ENCODE measurements around the gene RIN1. TPM values are rescaled to one million over a fixed set of nuclear protein-coding genes. Genes with fewer than 3 reads are reported as not detected.

The RIN1 gene
- total RNA-seq, 8 experiments from 2014 or later = 0.60 to 24.5 (median 4.4) TPM

GRCh38 chr11:66346476-66347424, 10.5 kb upstream of the RIN1 start:
- Histone ChIP-seq H3K27ac (peak overlapping the region; percentile 95), H3K4me3 (peak overlapping the region; percentile 64 to 85 (median 77)), H3K4me1 (replicated peaks in 1 of 2) (peaks cover 14 to 15% of the 10 kb centered on the region in 2 donors)
- ATAC-seq (replicated peaks in 6 of 8) = peak in 7 of 8 experiments; percentile 1 to 22 (median 15)
- WGBS, 10 experiments = 0 to 74% (median 4%) methylated on average over 4 to 20 of the region's 68 CpGs; no CpG with 5 or more reads in 3 of the 10 experiments
- in situ Hi-C loops (cut with MboI; ENCODE audit: low pct_unique_long_range_greater_than_20kb in 2 of 9, low sequenced_read_pairs in 9 of 9, unreplicated experiment in 9 of 9) = loop anchor here in 1 of 9 experiments (25.0 kb wide), 1 partner anchor 134 kb away; no protein-coding TSS in a partner anchor

DNA sequence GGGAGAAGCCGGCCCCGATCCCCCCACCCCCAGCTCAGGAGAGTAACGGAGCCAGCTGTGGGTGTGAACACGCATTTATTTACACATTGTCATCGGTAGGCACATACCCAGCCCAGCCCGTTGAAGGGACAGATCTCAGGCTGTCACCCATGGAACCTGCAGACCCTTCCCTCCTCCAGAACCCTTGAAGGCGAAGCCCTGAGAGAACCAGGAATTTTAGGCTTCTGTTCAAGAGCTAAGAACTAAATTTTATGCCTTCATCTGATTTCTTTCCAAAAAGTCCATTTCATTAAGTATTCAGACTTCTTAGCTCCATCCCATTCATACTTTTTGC, 9.0 kb upstream of the RIN1 start:
- WGBS, 10 experiments = 0 to 17% (median 0%) methylated on average over 1 to 4 of the region's 7 CpGs; no CpG with 5 or more reads in 5 of the 10 experiments
- Histone ChIP-seq H3K4me1 (replicated peaks in 1 of 2) (peaks cover 14 to 15% of the 10 kb centered on the region in 2 donors), H3K4me3 (peak overlapping the region; percentile 64 to 85 (median 77)), H3K27ac (peak overlapping the region; percentile 75 to 81)
- peak in 2 of 8 experiments; percentile 0 for ATAC-seq (replicated peaks in 6 of 8)
- in situ Hi-C loops (cut with MboI; ENCODE audit: low pct_unique_long_range_greater_than_20kb in 2 of 9, low sequenced_read_pairs in 9 of 9, unreplicated experiment in 9 of 9) = loop anchor here in 1 of 9 experiments (25.0 kb wide), 1 partner anchor 133 kb away; no protein-coding TSS in a partner anchor

DNA sequence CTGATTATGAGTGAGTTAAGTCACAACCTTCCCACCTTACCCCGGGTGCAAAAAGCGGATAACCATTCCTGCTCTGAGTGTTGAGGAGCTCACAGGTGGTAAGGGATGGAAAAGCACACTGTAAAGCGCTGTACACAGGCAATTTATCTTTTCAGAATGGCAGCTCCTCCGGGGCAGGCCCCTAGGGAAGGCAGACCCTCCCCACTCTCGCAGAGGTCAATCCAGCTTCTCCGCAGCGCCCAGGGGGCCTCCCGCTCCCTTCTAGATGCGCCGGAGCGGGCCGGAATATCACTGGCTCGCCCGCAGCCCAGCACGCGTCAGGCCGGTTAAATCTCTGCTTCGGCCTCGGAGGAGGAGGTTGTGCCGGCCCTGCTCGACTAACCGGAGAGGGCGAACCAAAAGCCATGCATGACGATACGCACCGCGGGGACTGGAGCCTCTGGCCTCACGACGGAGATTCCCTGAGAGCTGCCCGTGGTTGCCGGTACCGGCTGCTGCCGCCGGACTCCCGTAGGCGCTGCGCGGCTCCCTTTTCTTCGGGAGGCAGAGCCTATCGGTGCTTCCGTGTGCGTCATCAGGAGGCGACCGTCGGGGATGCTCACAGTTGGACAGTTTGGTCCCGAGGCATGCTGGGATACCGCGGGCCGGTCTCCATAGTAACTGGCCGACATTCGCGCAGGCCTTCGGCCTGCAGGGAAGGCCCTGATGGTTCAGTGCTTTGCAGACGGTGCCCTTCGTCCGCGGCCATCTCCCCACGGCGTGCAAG, 8.5 kb upstream of the RIN1 start, which contains the start of gene BRMS1:
Gene BRMS1 (minus strand): TSS at position 555 of the 766 bp plus-strand sequence. CDS start 2,870 bp downstream, outside the sequence.
- peaks cover 14 to 15% of the 10 kb centered on the region in 2 donors for H3K4me1 ChIP-seq (replicated peaks in 1 of 2)
- ATAC-seq (replicated peaks in 6 of 8) = peak; percentile 57 to 66 (median 64)
- in situ Hi-C loops (cut with MboI; ENCODE audit: low pct_unique_long_range_greater_than_20kb in 2 of 9, low sequenced_read_pairs in 9 of 9, unreplicated experiment in 9 of 9) = loop anchor here in 1 of 9 experiments (25.0 kb wide), 1 partner anchor 132 kb away; no protein-coding TSS in a partner anchor
- 0 to 20% (median 0%) methylated on average over 1 to 38 of the region's 59 CpGs; no CpG with 5 or more reads in 1 of the 10 experiments for WGBS, 10 experiments
- H3K27ac ChIP-seq = peak within 1 kb of the TSS; percentile 75 to 81
- peak within 1 kb of the TSS; percentile 64 to 85 (median 77) for H3K4me3 ChIP-seq

GRCh38 chr11:66343176-66343575, 6.9 kb upstream of the RIN1 start:
- 79 to 100% (median 94%) methylated on average over 1 to 7 of the region's 8 CpGs for WGBS, 10 experiments
- Histone ChIP-seq H3K4me3 (no peak overlapping the region), H3K4me1 (replicated peaks in 1 of 2) (peaks cover 14 to 15% of the 10 kb centered on the region in 2 donors), H3K27ac (no peak overlapping the region)
- no peak for ATAC-seq (replicated peaks in 6 of 8)
- in situ Hi-C loops (cut with MboI; ENCODE audit: low pct_unique_long_range_greater_than_20kb in 2 of 9, low sequenced_read_pairs in 9 of 9, unreplicated experiment in 9 of 9) = loop anchor here in 1 of 9 experiments (25.0 kb wide), 1 partner anchor 131 kb away; no protein-coding TSS in a partner anchor

DNA sequence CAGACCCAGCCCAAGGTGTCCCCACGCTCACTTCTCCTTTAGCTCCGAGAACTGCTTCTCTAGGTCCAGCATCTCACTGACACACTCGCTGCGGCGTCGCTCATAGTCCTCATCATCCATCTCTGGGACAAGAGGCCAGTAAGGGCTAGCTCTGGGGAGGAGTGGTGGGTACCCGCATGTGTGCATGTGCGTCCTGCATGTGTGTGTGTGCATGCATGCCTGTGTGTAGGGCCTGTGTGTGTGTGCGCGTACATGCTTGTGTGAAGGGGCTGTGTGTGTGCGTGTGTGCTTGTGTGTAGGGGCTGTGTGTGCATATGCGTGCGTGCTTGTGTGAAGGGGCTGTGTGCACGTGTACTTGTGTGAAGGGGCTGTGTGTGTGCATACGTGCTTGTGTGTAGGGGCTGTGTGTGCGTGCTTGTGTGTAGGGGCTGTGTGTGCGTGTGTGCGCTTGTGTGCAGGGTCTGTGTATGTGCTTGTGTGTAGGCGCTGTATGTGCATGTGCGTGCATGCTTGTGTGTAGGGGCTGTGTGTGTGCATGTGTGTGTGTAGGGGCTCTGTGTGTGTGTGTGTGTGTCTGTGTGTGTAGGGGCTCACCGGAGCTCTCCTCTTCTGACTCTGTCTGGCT, 5.4 kb upstream of the RIN1 start:
- H3K4me3 ChIP-seq = no peak overlapping the region
- peaks cover 23 to 28% of the 10 kb centered on the region in 2 donors for H3K4me1 ChIP-seq (replicated peaks in 1 of 2)
- WGBS, 10 experiments = 90 to 100% (median 96%) methylated on average over 2 to 9 of the region's 21 CpGs; no CpG with 5 or more reads in 2 of the 10 experiments
- ATAC-seq (replicated peaks in 6 of 8) = no peak
- in situ Hi-C loops (cut with MboI; ENCODE audit: low pct_unique_long_range_greater_than_20kb in 2 of 9, low sequenced_read_pairs in 9 of 9, unreplicated experiment in 9 of 9) = loop anchor here in 1 of 9 experiments (25.0 kb wide), 1 partner anchor 129 kb away; no protein-coding TSS in a partner anchor
- H3K27ac ChIP-seq = no peak overlapping the region

- Histone ChIP-seq H3K4me1 (replicated peaks in 1 of 2) (peaks cover 24 to 28% of the 10 kb centered on the region in 2 donors), H3K4me3 (no peak overlapping the region), H3K27ac (no peak overlapping the region)
- WGBS, 10 experiments = 87 to 100% (median 90%) methylated on average over 2 to 8 of the region's 28 CpGs; no CpG with 5 or more reads in 4 of the 10 experiments
- no peak for ATAC-seq (replicated peaks in 6 of 8)
- in situ Hi-C loops (cut with MboI; ENCODE audit: low pct_unique_long_range_greater_than_20kb in 2 of 9, low sequenced_read_pairs in 9 of 9, unreplicated experiment in 9 of 9) = loop anchor here in 1 of 9 experiments (25.0 kb wide), 1 partner anchor 129 kb away; no protein-coding TSS in a partner anchor
Measured at GRCh38 chr11:66340596-66341501, 4.6 kb upstream of the RIN1 start.

GRCh38 chr11:66339686-66340483, 3.7 kb upstream of the RIN1 start:
- WGBS, 10 experiments = 69 to 100% (median 81%) methylated on average over 1 to 8 of the region's 14 CpGs; no CpG with 5 or more reads in 4 of the 10 experiments
- in situ Hi-C loops (cut with MboI; ENCODE audit: low pct_unique_long_range_greater_than_20kb in 2 of 9, low sequenced_read_pairs in 9 of 9, unreplicated experiment in 9 of 9) = loop anchor here in 1 of 9 experiments (25.0 kb wide), 1 partner anchor 128 kb away; no protein-coding TSS in a partner anchor
- Histone ChIP-seq H3K4me1 (replicated peaks in 1 of 2) (peaks cover 24 to 33% of the 10 kb centered on the region in 2 donors), H3K27ac (no peak overlapping the region), H3K4me3 (no peak overlapping the region)
- ATAC-seq (replicated peaks in 6 of 8) = no peak

GRCh38 chr11:66339162-66339675, 3.0 kb upstream of the RIN1 start:
- no peak overlapping the region for H3K4me3 ChIP-seq
- H3K4me1 ChIP-seq (replicated peaks in 1 of 2) = peaks cover 24 to 33% of the 10 kb centered on the region in 2 donors
- WGBS, 10 experiments = 84 to 100% (median 93%) methylated on average over 1 to 5 of the region's 6 CpGs; no CpG with 5 or more reads in 6 of the 10 experiments
- in situ Hi-C loops (cut with MboI; ENCODE audit: low pct_unique_long_range_greater_than_20kb in 2 of 9, low sequenced_read_pairs in 9 of 9, unreplicated experiment in 9 of 9) = loop anchor here in 1 of 9 experiments (25.0 kb wide), 1 partner anchor 127 kb away; no protein-coding TSS in a partner anchor
- no peak overlapping the region for H3K27ac ChIP-seq
- no peak for ATAC-seq (replicated peaks in 6 of 8)

DNA sequence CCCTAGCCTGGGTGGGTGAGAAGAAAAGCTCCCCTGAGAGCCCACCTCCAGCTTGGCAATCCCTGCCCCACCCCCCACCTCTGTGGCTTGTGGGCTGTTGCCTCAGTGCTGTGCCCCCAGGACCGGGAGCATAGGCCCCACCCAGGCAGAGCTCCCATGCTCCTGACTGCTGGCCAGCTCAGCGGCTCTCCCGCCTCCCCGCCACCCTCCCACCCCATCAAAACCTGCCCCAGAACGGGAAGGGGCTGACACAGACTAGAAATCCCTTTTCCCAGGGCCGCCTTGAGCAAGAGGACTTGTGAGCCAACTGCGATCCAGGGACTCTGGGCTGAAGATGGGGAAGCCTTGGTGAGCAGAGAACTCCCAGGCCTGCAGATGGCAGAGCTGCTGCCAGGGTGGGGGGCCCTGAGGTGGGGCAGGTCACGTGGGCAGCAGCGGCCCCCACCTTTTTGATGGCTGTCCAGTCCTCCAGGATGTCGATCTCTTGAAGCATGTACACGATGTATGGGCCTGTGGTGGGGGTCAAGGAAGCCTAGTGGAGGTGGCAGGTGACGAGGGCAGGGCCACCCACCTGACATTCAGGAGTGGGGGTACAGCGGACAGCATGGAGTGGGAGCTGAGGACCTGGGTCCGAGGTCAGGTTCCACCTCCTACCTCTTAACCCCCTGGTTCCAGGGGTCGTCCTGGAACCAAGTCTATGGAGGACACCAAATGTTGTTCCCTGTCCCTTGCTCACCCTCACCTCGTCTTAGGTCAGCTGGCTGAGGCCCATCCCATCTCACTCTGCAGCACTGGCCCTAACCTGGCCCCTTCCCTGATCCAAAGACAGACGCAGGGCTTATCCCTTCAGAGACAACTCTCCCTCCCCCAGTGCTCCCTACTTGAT, 2.3 kb upstream of the RIN1 start:
- 80 to 100% (median 100%) methylated on average over 1 to 3 of the region's 17 CpGs; no CpG with 5 or more reads in 7 of the 10 experiments for WGBS, 10 experiments
- H3K4me1 ChIP-seq (replicated peaks in 1 of 2) = peaks cover 20 to 27% of the 10 kb centered on the region in 2 donors
- no peak for ATAC-seq (replicated peaks in 6 of 8)
- H3K4me3 ChIP-seq = no peak overlapping the region
- in situ Hi-C loops (cut with MboI; ENCODE audit: low pct_unique_long_range_greater_than_20kb in 2 of 9, low sequenced_read_pairs in 9 of 9, unreplicated experiment in 9 of 9) = loop anchor here in 1 of 9 experiments (25.0 kb wide), 1 partner anchor 126 kb away; no protein-coding TSS in a partner anchor
- H3K27ac ChIP-seq = no peak overlapping the region

Data from motor neuron (in vitro differentiated cells).